ENCODE results near the gene SLC5A6. TPM values are rescaled to one million over a fixed set of nuclear protein-coding genes. Genes with fewer than 3 reads are reported as not detected.

The SLC5A6 gene
- total and polyA plus RNA-seq, 2 of the 8 experiments (the other 6 are each of a cell fraction or from before 2014, with no cell fraction given) = 118 to 183 TPM

DNA sequence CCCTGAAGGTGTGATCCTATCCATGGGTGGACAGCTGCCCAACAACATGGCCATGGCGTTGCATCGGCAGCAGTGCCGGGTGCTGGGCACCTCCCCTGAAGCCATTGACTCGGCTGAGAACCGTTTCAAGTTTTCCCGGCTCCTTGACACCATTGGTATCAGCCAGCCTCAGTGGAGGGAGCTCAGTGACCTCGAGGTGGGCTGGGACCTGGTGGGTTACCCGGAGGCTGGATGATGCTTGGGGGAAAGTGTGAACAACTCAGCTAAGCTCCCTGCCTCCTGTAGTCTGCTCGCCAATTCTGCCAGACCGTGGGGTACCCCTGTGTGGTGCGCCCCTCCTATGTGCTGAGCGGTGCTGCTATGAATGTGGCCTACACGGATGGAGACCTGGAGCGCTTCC, 21.3 kb upstream of the SLC5A6 start:
- FAIRE-seq = no peak
- WGBS, 2 experiments (ENCODE audit: extremely low coverage in 1 of 2, insufficient coverage in 1 of 2, insufficient read length in 1 of 2, insufficient replicate concordance in 2 of 2, low coverage in 1 of 2, low lambda C conversion rate in 2 of 2, missing lambda C conversion rate in 1 of 2) = 93% methylated on average over 14 of the region's 14 CpGs; no CpG with 5 or more reads in 1 of the 2 experiments

More for the DNA sequence above, 21.3 kb upstream of the SLC5A6 start:
- Histone ChIP-seq H3K18ac (ENCODE audit: extremely low read depth, low read length) (no peak overlapping the region), H2BK5ac (ENCODE audit: low read depth, low read length) (no peak overlapping the region), H3K4me3 (ENCODE audit: extremely low read depth in 1 of 4, insufficient read depth in 2 of 4, low read depth in 3 of 4, low read length in 4 of 4) (no peak overlapping the region), H3K9me3 (ENCODE audit: insufficient read depth in 2 of 2, low read depth in 1 of 2, low read length in 1 of 2) (no peaks in the 10 kb centered on the region), H4K8ac (ENCODE audit: extremely low read depth, insufficient read depth, low read length) (no peak overlapping the region; the same call in 1 of the 2 replicates), H3K4me1 (replicated peaks in 1 of 4; ENCODE audit: control insufficient read depth in 3 of 4, insufficient read depth in 4 of 4, low read length in 3 of 4) (no peaks in the 10 kb centered on the region), H3K79me2 (ENCODE audit: control insufficient read depth in 1 of 2, insufficient read depth in 2 of 2, low read length in 2 of 2) (no peaks in the 10 kb centered on the region), H2BK12ac (ENCODE audit: low read depth, low read length) (no peak overlapping the region), H3K27ac (ENCODE audit: low read depth, low read length) (no peak overlapping the region), H3K4me2 (ENCODE audit: insufficient read depth in 1 of 2, low read depth in 2 of 2, low read length in 2 of 2) (no peak overlapping the region), H4K91ac (replicated peaks; ENCODE audit: insufficient read length, low read length) (no peak overlapping the region), H4K5ac (ENCODE audit: insufficient read length, low read depth, low read length) (no peak overlapping the region), H3K56ac (replicated peaks; ENCODE audit: insufficient read length, low read depth, low read length) (no peak overlapping the region), H3K14ac (ENCODE audit: insufficient read length) (no peak overlapping the region), H3K79me1 (ENCODE audit: low read depth, low read length) (no peaks in the 10 kb centered on the region), H2BK120ac (replicated peaks; ENCODE audit: low read depth, low read length) (no peak overlapping the region), H2AK5ac (ENCODE audit: low read depth, low read length) (no peak overlapping the region), H3K23me2 (ENCODE audit: low read depth, low read length) (no peaks in the 10 kb centered on the region), H2BK15ac (ENCODE audit: low read length) (no peak overlapping the region), H3K9ac (replicated peaks in 1 of 4; ENCODE audit: extremely low read depth in 1 of 4, low read depth in 3 of 4, low read length in 3 of 4) (no peak overlapping the region), H3K27me3 (replicated peaks in 1 of 4; ENCODE audit: control insufficient read depth in 3 of 4, extremely low read depth in 1 of 4, insufficient read depth in 3 of 4, low read length in 3 of 4) (no peaks in the 10 kb centered on the region), H2BK20ac (ENCODE audit: low read length) (no peak overlapping the region), H2AFZ (ENCODE audit: low read length) (no peak overlapping the region), H3K36me3 (ENCODE audit: control insufficient read depth in 2 of 4, insufficient read depth in 4 of 4, low read length in 3 of 4) (peaks cover 61 to 89% (median 79%) of the 10 kb centered on the region in 4 experiments), H3K4ac (replicated peaks; ENCODE audit: insufficient read length, low read depth, low read length) (no peak overlapping the region), H3K23ac (ENCODE audit: insufficient read length) (no peak overlapping the region), H4K20me1 (replicated peaks in 1 of 2; ENCODE audit: control insufficient read depth in 1 of 2, insufficient read depth in 2 of 2, low read length in 2 of 2) (peaks cover 2 to 12% of the 10 kb centered on the region in 2 experiments)
- ChIA-PET CTCF (ENCODE audit: partially characterized antibody) (interaction anchor here (0.6 to 6.9 kb wide), 11 partner anchors 10 to 134 kb away, joined by 3 to 55 read pairs (median 4); partner anchors contain the start of gene TRIM54), POLR2A (ENCODE audit: partially characterized antibody) (interaction anchor here (0.6 to 32.6 kb wide), 9 partner anchors 5 to 136 kb away, joined by 3 to 835 read pairs (median 3); partner anchors contain the start of genes CAD, MPV17 and TRIM54)
- TF ChIP-seq CREB1 (IDR thresholded peaks at IDR 0.05) (no peak), EZH2 (IDR thresholded peaks at IDR 0.05; ENCODE audit: low read depth, low read length, severe bottlenecking) (no peak), TCF12 (IDR thresholded peaks at IDR 0.05; ENCODE audit: low read depth, low read length) (no peak), SP4 (IDR thresholded peaks at IDR 0.05; ENCODE audit: low read length) (no peak)
- no peak for DNase-seq (ENCODE audit: low read depth in 1 of 2, low spot score in 2 of 2)
